Gastrocnemius medialis (tissue), 4 donors: Measurements from ENCODE around the gene NLRC3. TPM values are rescaled to one million over a fixed set of nuclear protein-coding genes. Genes with fewer than 3 reads are reported as not detected.

Source experiments
- ATAC-seq, 2 donors: fragments of 150-250 bp; one replicate each; pipeline ENCODE4 v1.9.1; 2016
- DNase-seq, 2 donors: peaks; one replicate each; pipeline ENCODE4 v3.0.0-alpha.2; 2019
- H3K27ac ChIP-seq, 4 donors: fragments of 200-600 bp; sonication (generic); 1 replicate in 1 of 4; 2 replicates in 3 of 4; pipeline ENCODE4 v1.5.1; 2016 to 2018; ENCODE audit warnings: mild to moderate bottlenecking in 2 of 4, moderate library complexity in 1 of 4
- H3K27me3 ChIP-seq, 3 donors: fragments of 200-600 bp; sonication (generic) in 2 of 3; 1 replicate in 1 of 3; 2 replicates in 2 of 3; pipeline versions ENCODE4 v1.5.1 to v1.6.0; 2016 to 2019; ENCODE audit warnings: mild to moderate bottlenecking in 1 of 3, moderate library complexity in 1 of 3
- H3K36me3 ChIP-seq, 2 donors: fragments of 200-600 bp; sonication (generic) in 1 of 2; one replicate each; pipeline ENCODE4 v1.5.1; 2017 to 2018
- H3K4me1 ChIP-seq, 2 donors: fragments of 200-600 bp; sonication (generic) in 1 of 2; one replicate each; pipeline ENCODE4 v1.5.1; 2016 to 2017; ENCODE audit warnings: mild to moderate bottlenecking in 2 of 2
- H3K4me3 ChIP-seq, 4 donors: fragments of 200-600 bp; sonication (generic) in 3 of 4; 1 replicate in 1 of 4; 2 replicates in 3 of 4; pipeline ENCODE4 v1.5.1; 2016 to 2019; ENCODE audit warnings: mild to moderate bottlenecking in 2 of 4
- H3K9me3 ChIP-seq, 3 donors: fragments of 200-600 bp; sonication (generic) in 2 of 3; 1 replicate in 1 of 3; 2 replicates in 2 of 3; pipeline ENCODE4 v1.5.1; 2016 to 2019
- POLR2A ChIP-seq, 2 donors: fragments of 450-650 bp; IDR thresholded peaks; one replicate each; pipeline ENCODE4 v1.6.1; 2017; ENCODE audit warnings: antibody characterized with exemption in 2 of 2, mild to moderate bottlenecking in 2 of 2, moderate library complexity in 2 of 2
- in situ Hi-C, 4 donors: fragments of 200-750 bp; cut with MboI; loops; one replicate each; pipeline versions ENCODE4 v1.15.0 to v1.8.0; 2017; ENCODE audit warnings: low sequenced_read_pairs in 4 of 4
- intact Hi-C: fragments of 100-400 bp; cut with DNase I; formaldehyde crosslinking; loops from one replicate; pipeline ENCODE4 v1.15.1; 2023; ENCODE audit warnings: low total_unique reads
- total RNA-seq, 4 donors: library from RNA; depleted of rRNA; stranded (reverse); fragments of >200 nt; gene quantifications; one replicate each; pipeline versions ENCODE4 v1.1.0 to v1.2.3, GENCODE V29; 2016
- TF ChIP-seq, protein P1 (sequence below), 5 experiments: fragments of 450-650 bp in 3 of 5; fragments of 200-600 bp in 2 of 5; sonication (generic) in 2 of 5; IDR thresholded peaks in 4 of 5; conservative IDR thresholded peaks in 1 of 5; 1 replicate in 4 of 5; 2 replicates in 1 of 5; pipeline ENCODE4 v1.5.1; 2016 to 2019; ENCODE audit warnings: antibody characterized with exemption in 5 of 5, mild to moderate bottlenecking in 3 of 5, moderate library complexity in 3 of 5

NLRC3 gene
- total RNA-seq, 4 donors from 2014 or later = 0.11 to 0.26 (median 0.22) TPM

DNA sequence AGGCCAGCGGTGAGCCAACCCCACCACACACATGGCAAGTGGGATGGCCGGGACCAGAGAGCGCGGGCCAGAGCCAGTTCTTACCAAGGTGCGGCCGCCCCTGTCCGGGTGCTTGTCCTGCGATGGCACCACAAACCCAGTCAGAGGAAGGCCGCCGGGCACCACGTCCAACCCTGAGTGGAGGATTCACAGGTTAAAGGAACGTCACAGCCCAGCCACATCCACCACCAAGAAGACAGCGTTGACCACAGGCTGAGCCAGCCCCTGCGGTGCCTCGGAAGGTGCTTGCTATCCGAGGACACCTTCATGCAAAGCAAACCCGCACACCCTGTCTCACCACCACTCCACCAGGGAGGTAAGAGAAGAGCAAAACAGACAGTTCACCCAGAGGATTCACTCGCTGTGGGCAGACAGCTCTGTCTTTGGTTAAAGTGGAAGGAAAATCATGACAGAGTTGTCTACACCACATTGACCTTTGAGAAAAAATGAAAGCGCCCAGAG lies 18.4 kb upstream of the NLRC3 start:
- in situ Hi-C loops (no loop called here), intact Hi-C loops (no loop called here)
- TF ChIP-seq, protein P1, sequence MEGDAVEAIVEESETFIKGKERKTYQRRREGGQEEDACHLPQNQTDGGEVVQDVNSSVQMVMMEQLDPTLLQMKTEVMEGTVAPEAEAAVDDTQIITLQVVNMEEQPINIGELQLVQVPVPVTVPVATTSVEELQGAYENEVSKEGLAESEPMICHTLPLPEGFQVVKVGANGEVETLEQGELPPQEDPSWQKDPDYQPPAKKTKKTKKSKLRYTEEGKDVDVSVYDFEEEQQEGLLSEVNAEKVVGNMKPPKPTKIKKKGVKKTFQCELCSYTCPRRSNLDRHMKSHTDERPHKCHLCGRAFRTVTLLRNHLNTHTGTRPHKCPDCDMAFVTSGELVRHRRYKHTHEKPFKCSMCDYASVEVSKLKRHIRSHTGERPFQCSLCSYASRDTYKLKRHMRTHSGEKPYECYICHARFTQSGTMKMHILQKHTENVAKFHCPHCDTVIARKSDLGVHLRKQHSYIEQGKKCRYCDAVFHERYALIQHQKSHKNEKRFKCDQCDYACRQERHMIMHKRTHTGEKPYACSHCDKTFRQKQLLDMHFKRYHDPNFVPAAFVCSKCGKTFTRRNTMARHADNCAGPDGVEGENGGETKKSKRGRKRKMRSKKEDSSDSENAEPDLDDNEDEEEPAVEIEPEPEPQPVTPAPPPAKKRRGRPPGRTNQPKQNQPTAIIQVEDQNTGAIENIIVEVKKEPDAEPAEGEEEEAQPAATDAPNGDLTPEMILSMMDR (IDR thresholded peaks at IDR 0.05 in 4 of 5, conservative IDR thresholded peaks at IDR 0.05 in 1 of 5) = no peak
- TF ChIP-seq POLR2A (IDR thresholded peaks at IDR 0.05) = no peak
- Histone ChIP-seq H3K9me3 (no peaks in the 10 kb centered on the region), H3K4me3 (no peak overlapping the region), H3K4me1 (no peaks in the 10 kb centered on the region), H3K27me3 (no peaks in the 10 kb centered on the region), H3K36me3 (peaks cover 0 to 32% of the 10 kb centered on the region in 2 donors), H3K27ac (no peak overlapping the region)
- ATAC-seq (no peak), DNase-seq (no peak)

DNA sequence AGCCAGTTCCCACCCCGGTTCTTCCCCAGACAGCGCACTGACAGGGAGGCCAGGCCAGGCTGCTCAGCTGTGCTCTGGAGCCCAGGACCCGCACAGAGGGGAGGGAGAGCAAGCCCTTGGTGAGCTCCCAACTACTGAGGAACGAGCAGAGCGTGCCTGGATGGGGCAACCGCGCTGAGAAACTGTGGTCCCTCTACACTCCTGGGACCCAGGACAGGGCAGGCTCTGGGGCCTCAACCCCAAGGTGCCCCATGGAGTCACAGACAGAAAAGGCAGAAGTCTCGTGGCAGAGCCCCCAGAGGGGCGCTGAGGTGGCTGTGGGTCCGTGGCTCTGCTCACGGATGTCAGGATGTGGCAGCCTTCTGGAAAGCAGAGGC lies 17.9 kb upstream of the NLRC3 start:
- H3K4me3 ChIP-seq = no peak overlapping the region
- DNase-seq (no peak), ATAC-seq (no peak)
- peaks cover 0 to 32% of the 10 kb centered on the region in 2 donors for H3K36me3 ChIP-seq
- intact Hi-C loops (no loop called here), in situ Hi-C loops (no loop called here)
- TF ChIP-seq, protein P1 (IDR thresholded peaks at IDR 0.05 in 4 of 5, conservative IDR thresholded peaks at IDR 0.05 in 1 of 5) = no peak
- TF ChIP-seq POLR2A (IDR thresholded peaks at IDR 0.05) = no peak
- no peaks in the 10 kb centered on the region for H3K4me1 ChIP-seq
- H3K27me3 ChIP-seq = no peaks in the 10 kb centered on the region
- no peak overlapping the region for H3K27ac ChIP-seq
- no peaks in the 10 kb centered on the region for H3K9me3 ChIP-seq

DNA sequence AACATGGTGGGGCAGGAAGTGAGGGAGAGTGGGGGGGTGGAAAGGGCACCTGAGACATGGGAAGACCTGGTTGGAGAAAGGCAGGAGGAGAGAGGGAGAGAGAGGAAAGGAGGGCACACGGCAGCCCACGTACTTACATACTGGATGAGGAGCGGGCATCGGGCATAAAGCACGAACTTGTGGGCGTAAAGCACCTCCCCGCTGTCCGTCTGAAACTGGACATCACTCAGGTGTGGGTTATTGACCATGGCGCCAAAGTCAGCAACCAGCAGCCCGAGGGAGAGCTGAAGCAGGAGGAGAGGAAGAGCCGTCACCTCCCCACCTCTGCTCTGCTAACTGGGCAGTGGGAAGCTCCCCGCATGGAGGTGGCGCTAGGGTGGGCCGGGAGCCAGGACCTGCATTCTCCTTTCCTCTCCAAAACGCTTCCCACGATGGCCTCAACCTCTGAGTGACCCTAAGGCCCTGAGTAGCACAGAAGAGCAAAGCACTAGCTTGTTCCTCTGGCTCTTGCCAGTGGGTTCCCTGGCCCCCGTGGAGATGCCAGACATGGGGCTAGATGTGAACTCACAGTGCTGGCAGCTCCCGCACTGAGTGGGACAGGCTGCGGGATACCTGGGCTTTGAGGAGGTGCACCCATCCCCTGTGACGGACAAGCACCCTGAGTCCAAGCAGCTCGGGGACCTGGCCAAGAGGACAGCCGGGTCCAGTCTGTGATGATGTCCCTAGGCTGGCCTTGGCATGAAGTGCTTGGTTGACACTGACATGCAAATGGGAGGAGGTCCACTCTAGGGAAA lies 17.3 kb upstream of the NLRC3 start:
- Histone ChIP-seq H3K4me3 (no peak overlapping the region), H3K27me3 (no peaks in the 10 kb centered on the region), H3K9me3 (no peaks in the 10 kb centered on the region), H3K4me1 (no peaks in the 10 kb centered on the region), H3K36me3 (peaks cover 0 to 29% of the 10 kb centered on the region in 2 donors), H3K27ac (no peak overlapping the region)
- intact Hi-C loops = no loop called here
- ATAC-seq (no peak), DNase-seq (no peak)
- in situ Hi-C loops = no loop called here
- TF ChIP-seq, protein P1 (IDR thresholded peaks at IDR 0.05 in 4 of 5, conservative IDR thresholded peaks at IDR 0.05 in 1 of 5) = no peak
- TF ChIP-seq POLR2A (IDR thresholded peaks at IDR 0.05) = no peak

DNA sequence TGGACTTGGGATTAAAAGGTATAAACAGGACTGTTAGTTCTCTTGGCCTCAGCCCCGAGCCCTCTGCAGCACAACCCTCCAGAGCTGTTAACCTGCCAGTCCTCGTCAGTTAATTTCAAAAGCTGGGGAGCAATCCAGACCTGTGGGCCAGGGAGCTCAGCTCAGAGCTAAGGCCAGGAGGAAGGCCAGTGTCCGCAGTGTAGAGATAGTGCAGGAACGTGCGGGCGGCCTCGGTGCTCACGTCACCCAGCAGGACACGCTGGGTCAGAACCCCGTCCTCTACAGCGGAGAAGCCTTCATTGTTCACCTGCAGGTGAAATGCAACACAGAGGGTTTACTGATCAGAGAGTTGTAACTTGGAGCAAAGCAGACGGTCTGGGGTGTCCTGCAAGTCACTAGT lies 15.4 kb upstream of the NLRC3 start:
- Histone ChIP-seq H3K4me1 (no peaks in the 10 kb centered on the region), H3K36me3 (peaks cover 0 to 31% of the 10 kb centered on the region in 2 donors), H3K27ac (no peak overlapping the region), H3K27me3 (no peaks in the 10 kb centered on the region), H3K9me3 (no peaks in the 10 kb centered on the region), H3K4me3 (no peak overlapping the region)
- in situ Hi-C loops (no loop called here), intact Hi-C loops (no loop called here)
- ATAC-seq = no peak
- TF ChIP-seq, protein P1 (IDR thresholded peaks at IDR 0.05 in 4 of 5, conservative IDR thresholded peaks at IDR 0.05 in 1 of 5) = no peak
- TF ChIP-seq POLR2A (IDR thresholded peaks at IDR 0.05) = no peak
- DNase-seq = no peak
